Activated CD4-positive, alpha-beta T cell treated with anti-CD3 and anti-CD28 coated beads for 4 hours (primary cell): ENCODE data around the gene SLC22A15.
"Not testable (repeated sequence)": the region's sequence is repeated elsewhere in the genome, so short reads cannot be mapped to it uniquely, and the experiment has no call there.

ENCODE experiments used
- DNase-seq, 2 donors: peaks; one replicate each; pipeline ENCODE4 v3.0.0-alpha.2; 2020

SLC22A15 gene

GRCh38 chr1:116044071-116044470 is 67.8 kb downstream of the SLC22A15 start:
- no peak for DNase-seq

- DNase-seq = not testable (repeated sequence)
Observed at GRCh38 chr1:116046933-116047332, 70.6 kb downstream of the SLC22A15 start.

GRCh38 chr1:116051896-116052295 is 75.6 kb downstream of the SLC22A15 start:
- DNase-seq = not testable (repeated sequence)

GRCh38 chr1:116062201-116062600 is 85.9 kb downstream of the SLC22A15 start:
- DNase-seq = no peak

- no peak for DNase-seq
Observed at GRCh38 chr1:116064616-116065015, 88.3 kb downstream of the SLC22A15 start.

- no peak for DNase-seq
Observed at GRCh38 chr1:116066868-116067565, 90.7 kb downstream of the SLC22A15 start.

- DNase-seq = no peak
Observed at GRCh38 chr1:116067566-116067890, 91.2 kb downstream of the SLC22A15 start.

GRCh38 chr1:116075575-116075974 is 99.3 kb downstream of the SLC22A15 start:
- no peak for DNase-seq

- DNase-seq = no peak
Observed at GRCh38 chr1:116075990-116076389, 99.7 kb downstream of the SLC22A15 start.

- no peak for DNase-seq
Observed at GRCh38 chr1:116076831-116077230, 100.5 kb downstream of the SLC22A15 start.

- no peak for DNase-seq
Observed at GRCh38 chr1:116078699-116079223, 102.4 kb downstream of the SLC22A15 start.

GRCh38 chr1:116087628-116088027 is 111.3 kb downstream of the SLC22A15 start:
- no peak for DNase-seq

- DNase-seq = no peak
Observed at GRCh38 chr1:116089870-116090269, 113.6 kb downstream of the SLC22A15 start.

- no peak for DNase-seq
Observed at GRCh38 chr1:116091083-116091482, 114.8 kb downstream of the SLC22A15 start.

- no peak for DNase-seq
Observed at GRCh38 chr1:116092752-116093489, 116.6 kb downstream of the SLC22A15 start.

- DNase-seq = no peak
Observed at GRCh38 chr1:116095027-116095426, 118.7 kb downstream of the SLC22A15 start.

GRCh38 chr1:116096013-116096618 is 119.8 kb downstream of the SLC22A15 start:
- DNase-seq = no peak

- DNase-seq = no peak
Observed at GRCh38 chr1:116097626-116098025, 121.3 kb downstream of the SLC22A15 start.

- DNase-seq = no peak
Observed at GRCh38 chr1:116099379-116099778, 123.1 kb downstream of the SLC22A15 start.

GRCh38 chr1:116099919-116100318 is 123.6 kb downstream of the SLC22A15 start:
- no peak for DNase-seq

- no peak for DNase-seq
Observed at GRCh38 chr1:116104667-116105066, 128.4 kb downstream of the SLC22A15 start.

- DNase-seq = no peak
Observed at GRCh38 chr1:116105996-116106395, 129.7 kb downstream of the SLC22A15 start.

- DNase-seq = no peak
Observed at GRCh38 chr1:116106646-116107045, 130.3 kb downstream of the SLC22A15 start.

- no peak for DNase-seq
Observed at GRCh38 chr1:116107371-116107770, 131.1 kb downstream of the SLC22A15 start.
